Brain microvascular endothelial cell (primary cell): ENCODE data around the gene DIPK1A.

Experiments
- DNase-seq: peaks from one replicate; pipeline ENCODE4 v3.0.0-alpha.2; 2020
- H3K27ac ChIP-seq: fragments of 250-450 bp; sonication (Bioruptor Pico); 2 replicates; pipeline ENCODE4 v1.5.1; 2020; ENCODE audit warnings: mild to moderate bottlenecking, moderate library complexity
- H3K27me3 ChIP-seq: fragments of 250-450 bp; sonication (Bioruptor Pico); replicated peaks from 2 replicates; pipeline ENCODE4 v1.5.1; 2020; ENCODE audit warnings: mild to moderate bottlenecking
- H3K36me3 ChIP-seq: fragments of 250-450 bp; sonication (Bioruptor Pico); replicated peaks from 2 replicates; pipeline ENCODE4 v1.5.1; 2020; ENCODE audit warnings: mild to moderate bottlenecking
- H3K4me3 ChIP-seq: 2 replicates; pipeline ENCODE4 v1.5.1; 2011; ENCODE audit warnings: low read depth, mild to moderate bottlenecking, control low read depth, low read length, moderate library complexity
- in situ Hi-C: cut with HindIII; loops from 2 replicates; pipeline ENCODE4 v1.10.0; 2017; ENCODE audit warnings: low sequenced_read_pairs, low pct_ligation_motif_present
- TF ChIP-seq, protein P1 (sequence below): IDR thresholded peaks from 2 replicates; pipeline ENCODE4 v1.5.1; 2011; ENCODE audit warnings: low read depth, mild to moderate bottlenecking, moderate library complexity, low read length, control low read depth, inconsistent platforms; ENCODE audit errors: missing control alignments

DIPK1A gene

DNA sequence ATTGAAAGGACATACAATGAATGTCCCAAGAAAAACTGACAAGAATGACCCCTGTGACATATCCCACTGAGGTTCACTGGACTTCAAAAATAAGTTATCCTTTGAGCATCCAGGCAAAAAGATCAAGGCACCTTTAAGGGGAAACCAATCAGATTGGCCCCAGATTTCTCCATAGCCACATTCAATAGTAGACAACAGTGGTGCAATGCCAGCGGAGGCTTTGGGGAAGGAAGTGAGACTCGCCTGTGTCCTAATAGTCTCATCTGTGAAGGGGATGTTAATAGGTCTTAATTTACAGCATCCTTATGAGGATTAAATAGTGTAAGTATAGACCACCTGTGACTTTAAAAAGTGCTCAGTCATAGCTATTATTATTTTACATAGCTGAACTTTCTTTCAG is 108.0 kb downstream of the DIPK1A start:
- Histone ChIP-seq H3K27me3 (no peaks in the 10 kb centered on the region), H3K4me3 (no peak overlapping the region), H3K36me3 (no peaks in the 10 kb centered on the region), H3K27ac (no peak overlapping the region)
- no peak for DNase-seq
- in situ Hi-C loops = no loop called here
- TF ChIP-seq, protein P1, sequence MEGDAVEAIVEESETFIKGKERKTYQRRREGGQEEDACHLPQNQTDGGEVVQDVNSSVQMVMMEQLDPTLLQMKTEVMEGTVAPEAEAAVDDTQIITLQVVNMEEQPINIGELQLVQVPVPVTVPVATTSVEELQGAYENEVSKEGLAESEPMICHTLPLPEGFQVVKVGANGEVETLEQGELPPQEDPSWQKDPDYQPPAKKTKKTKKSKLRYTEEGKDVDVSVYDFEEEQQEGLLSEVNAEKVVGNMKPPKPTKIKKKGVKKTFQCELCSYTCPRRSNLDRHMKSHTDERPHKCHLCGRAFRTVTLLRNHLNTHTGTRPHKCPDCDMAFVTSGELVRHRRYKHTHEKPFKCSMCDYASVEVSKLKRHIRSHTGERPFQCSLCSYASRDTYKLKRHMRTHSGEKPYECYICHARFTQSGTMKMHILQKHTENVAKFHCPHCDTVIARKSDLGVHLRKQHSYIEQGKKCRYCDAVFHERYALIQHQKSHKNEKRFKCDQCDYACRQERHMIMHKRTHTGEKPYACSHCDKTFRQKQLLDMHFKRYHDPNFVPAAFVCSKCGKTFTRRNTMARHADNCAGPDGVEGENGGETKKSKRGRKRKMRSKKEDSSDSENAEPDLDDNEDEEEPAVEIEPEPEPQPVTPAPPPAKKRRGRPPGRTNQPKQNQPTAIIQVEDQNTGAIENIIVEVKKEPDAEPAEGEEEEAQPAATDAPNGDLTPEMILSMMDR = no peak

DNA sequence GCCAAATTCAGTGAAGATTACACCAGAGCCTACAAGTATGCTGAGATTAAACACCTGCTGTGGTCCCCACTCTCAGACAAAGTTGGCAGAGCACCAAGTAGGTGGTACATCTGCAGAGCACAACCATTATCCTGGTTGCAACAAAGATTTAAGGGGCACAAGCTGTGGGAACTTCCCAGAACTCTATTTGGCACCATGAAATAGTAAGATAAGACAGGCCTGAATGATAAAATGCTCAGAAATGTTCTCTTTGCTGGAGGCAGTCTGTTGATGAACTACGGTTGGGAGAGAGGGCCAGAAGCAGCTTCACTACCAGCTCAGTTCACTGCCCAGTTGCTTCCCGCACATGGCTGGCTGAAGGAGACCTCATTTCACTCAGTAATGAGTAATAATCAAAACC is 109.5 kb downstream of the DIPK1A start:
- no peak overlapping the region for H3K4me3 ChIP-seq
- TF ChIP-seq, protein P1 = no peak
- H3K36me3 ChIP-seq = no peaks in the 10 kb centered on the region
- in situ Hi-C loops = no loop called here
- DNase-seq = no peak
- no peak overlapping the region for H3K27ac ChIP-seq
- no peaks in the 10 kb centered on the region for H3K27me3 ChIP-seq

DNA sequence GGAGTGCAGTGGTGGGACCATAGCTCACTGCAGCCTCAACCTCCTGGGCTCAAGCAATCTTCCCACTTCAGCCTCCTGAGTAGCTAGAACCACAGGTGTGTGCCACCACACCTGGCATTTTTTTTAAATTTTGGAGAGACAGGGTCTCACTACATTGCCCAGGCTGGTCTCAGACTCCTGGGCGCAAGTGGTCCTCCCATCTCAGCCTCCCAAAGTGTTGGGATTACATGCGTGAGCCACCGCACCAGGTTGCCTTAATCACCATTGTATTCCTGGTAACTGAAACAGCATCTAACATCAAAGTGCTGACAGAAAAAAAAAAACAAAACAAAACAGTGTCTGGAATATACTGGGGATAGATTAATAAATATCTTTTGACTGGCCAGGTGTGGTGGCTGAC is 111.2 kb downstream of the DIPK1A start:
- H3K27me3 ChIP-seq = no peaks in the 10 kb centered on the region

DNA sequence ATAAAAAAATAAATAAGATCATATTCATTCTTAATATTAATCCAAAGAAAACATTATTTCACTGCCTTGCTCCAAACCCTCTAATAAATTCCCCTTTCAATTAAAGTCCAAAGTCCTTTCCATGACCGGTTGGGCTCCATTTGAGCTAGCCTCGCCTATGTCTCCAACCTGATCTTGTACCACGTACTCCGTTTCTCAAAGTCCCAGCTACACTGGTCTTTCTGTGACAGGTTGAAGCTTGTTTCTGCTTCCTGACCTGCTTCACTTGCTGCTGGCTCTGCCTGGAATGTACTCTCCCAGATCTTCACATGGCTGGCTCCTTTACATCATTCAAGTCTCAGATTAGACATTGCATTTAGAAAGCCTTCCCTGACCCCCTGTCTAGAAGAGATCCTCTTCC is 113.1 kb downstream of the DIPK1A start:
- in situ Hi-C loops = no loop called here
- DNase-seq = no peak
- TF ChIP-seq, protein P1 = no peak
- no peaks in the 10 kb centered on the region for H3K27me3 ChIP-seq
- no peak overlapping the region for H3K27ac ChIP-seq
- H3K36me3 ChIP-seq = peaks cover 12% of the 10 kb centered on the region
- H3K4me3 ChIP-seq = no peak overlapping the region

More for the DNA sequence above, 111.2 kb downstream of the DIPK1A start:
- no peak for DNase-seq
- Histone ChIP-seq H3K27ac (no peak overlapping the region), H3K4me3 (no peak overlapping the region), H3K36me3 (no peaks in the 10 kb centered on the region)
- in situ Hi-C loops = no loop called here
- TF ChIP-seq, protein P1 = no peak

DNA sequence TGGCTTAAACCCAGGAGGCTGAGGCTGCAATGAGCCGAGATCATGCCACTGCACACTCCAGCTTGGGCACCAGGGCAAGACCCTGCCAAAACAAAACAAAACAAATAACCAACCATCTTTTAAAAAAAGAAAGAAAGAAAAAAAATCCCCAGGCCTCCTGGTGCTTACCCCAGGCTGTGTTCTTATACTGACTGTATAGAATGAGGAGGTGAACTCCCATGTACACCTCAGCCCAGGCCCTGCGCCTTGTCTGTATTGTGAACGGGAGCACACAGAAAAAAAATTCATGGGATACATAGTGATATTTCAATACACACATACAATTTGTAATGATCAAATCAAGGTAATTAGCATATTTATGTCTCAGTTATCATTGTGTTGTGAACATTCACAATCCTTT is 115.4 kb downstream of the DIPK1A start:
- Histone ChIP-seq H3K27me3 (no peaks in the 10 kb centered on the region), H3K4me3 (no peak overlapping the region), H3K36me3 (peaks cover 34% of the 10 kb centered on the region), H3K27ac (no peak overlapping the region)
- in situ Hi-C loops = no loop called here
- no peak for DNase-seq
- TF ChIP-seq, protein P1 = no peak

DNA sequence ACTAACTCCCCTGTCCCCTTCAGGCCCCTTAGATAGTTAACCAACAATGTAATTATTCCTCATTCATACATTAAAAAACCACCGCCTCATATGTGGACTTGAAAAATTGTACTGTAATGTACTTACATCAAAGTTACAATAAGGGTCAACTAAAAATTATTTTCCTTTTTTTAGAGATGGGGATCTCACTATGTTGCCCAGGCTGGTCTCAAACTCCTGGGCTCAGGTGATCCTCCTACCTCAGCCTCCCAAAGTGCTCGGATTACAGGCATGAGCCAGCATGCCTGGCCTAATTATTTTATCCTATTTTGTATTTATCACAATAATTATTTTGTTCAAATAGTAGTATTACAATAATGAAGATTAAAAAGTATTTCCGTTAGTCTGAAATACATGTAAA is 116.8 kb downstream of the DIPK1A start:
- no peak overlapping the region for H3K4me3 ChIP-seq
- H3K36me3 ChIP-seq = peaks cover 47% of the 10 kb centered on the region
- in situ Hi-C loops = no loop called here
- no peaks in the 10 kb centered on the region for H3K27me3 ChIP-seq
- no peak overlapping the region for H3K27ac ChIP-seq
- TF ChIP-seq, protein P1 = no peak
- DNase-seq = no peak
